Activated T-cell treated with anti-CD3 and anti-CD28 coated beads for 48 hours (primary cell): Measurements from ENCODE around the gene SLC6A11.

Experiments used
- DNase-seq: peaks from one replicate; pipeline ENCODE4 v3.0.0-alpha.2; 2020; ENCODE audit warnings: low read depth

Gene SLC6A11

DNA sequence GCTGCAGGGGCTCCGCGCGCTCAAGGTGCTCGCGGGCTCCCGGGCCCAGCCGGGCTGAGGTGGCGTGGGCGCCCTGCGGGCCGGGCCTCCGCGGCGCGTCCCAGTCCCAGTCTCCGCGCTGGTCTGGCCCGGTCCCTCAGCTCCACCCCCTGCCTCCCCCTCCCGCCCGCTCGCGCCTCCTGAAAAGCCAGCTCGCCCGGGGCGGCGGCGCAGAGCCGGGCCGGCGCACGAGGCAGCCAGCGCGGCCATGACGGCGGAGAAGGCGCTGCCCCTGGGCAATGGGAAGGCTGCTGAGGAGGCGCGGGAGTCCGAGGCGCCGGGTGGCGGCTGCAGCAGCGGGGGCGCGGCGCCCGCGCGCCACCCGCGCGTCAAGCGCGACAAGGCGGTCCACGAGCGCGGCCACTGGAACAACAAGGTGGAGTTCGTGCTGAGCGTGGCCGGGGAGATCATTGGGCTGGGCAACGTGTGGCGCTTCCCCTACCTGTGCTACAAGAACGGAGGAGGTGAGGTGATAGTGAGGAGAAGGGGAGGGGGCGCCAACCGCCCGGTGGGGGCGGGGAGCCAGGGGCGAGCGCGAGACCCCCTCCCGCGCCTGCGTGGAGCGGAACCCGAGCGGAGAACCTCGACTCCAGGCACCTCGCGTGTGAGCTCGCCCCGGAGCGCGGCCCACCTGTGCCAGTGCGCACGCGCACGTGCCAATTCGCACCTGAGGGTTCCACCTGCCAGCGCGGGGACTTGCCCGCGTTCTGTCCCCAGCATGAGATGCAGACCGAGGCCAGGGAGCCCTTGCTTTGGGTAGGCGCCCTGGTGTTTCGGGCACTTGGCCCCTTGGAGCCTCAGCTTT, at the start of gene SLC6A11:
Gene SLC6A11, plus strand, starts transcription at position 210 of the 844 bp plus-strand sequence. Its CDS starts 38 bp downstream, at position 248.
- no peak for DNase-seq

DNA sequence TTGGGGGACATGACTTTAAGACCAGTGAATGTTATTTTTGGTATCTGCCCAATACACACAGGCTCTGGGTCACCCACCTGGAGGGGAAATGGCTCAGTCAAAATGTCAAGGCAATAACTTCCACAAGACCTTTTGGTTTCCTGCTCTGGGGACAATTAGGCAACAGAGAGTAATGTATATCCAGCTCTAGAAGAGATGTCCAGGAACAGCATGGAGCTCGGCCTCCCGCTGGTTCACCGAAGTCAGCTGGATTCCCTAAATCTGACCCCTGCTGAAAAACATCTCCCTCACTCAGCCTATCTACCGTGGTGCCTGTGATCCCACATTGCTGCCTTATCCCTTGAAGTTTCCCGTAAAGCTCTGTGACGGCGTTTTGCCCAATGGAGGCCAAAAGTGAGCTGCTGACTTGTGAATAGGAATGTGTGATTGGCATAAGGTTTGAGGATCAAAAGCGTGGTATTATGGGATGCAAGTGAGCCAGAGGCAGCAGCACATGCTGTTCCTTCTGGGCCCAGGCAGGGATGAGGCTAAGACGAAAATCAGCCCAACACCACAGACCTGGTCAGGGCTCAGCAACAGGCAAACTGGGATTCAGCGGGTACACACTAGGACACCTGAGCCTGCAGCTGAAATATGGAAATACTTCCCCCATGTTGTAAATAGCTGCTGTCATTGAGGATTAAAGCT, 47.2 kb upstream of the SLC6A11 start:
- DNase-seq = no peak

DNA sequence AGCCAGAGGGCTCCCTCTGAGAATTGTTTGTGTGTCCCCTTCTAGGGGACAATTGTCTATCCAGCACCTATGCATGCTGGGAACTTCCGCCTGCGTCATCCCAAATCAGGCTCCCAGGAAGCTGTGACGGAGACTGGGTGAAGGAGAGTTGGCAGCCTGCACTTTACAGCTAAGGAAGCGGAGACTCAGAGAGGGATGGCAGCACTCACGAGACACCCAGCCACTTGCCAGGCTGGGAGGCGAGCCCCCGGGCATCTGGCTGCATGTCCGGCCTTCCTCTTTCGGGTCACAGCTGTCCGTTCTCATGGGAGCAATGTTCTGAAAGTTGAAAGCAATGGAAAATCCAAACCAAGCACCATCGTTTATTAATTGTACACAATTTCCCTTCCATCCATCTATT, 45.5 kb upstream of the SLC6A11 start:
- DNase-seq = no peak

DNA sequence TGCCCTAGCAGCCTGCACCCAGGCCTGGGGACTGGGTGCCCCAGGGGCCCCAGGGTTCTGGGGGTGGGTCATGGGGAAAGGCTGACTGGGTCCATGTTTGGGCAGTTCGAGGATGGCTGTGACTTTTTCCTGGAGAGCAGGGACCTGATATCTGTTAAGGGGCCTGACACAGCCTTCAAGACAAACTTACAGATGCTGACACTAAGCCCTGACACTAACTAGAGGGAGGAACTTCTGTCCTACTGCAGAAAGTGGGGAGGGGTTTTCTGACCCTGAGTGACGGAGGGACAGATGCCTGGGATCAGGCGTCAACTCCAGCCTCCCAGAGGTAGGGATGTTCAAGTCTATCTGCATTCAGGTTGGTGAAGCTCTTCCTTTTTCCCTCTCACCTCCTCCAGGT, 45.0 kb upstream of the SLC6A11 start:
- no peak for DNase-seq

DNA sequence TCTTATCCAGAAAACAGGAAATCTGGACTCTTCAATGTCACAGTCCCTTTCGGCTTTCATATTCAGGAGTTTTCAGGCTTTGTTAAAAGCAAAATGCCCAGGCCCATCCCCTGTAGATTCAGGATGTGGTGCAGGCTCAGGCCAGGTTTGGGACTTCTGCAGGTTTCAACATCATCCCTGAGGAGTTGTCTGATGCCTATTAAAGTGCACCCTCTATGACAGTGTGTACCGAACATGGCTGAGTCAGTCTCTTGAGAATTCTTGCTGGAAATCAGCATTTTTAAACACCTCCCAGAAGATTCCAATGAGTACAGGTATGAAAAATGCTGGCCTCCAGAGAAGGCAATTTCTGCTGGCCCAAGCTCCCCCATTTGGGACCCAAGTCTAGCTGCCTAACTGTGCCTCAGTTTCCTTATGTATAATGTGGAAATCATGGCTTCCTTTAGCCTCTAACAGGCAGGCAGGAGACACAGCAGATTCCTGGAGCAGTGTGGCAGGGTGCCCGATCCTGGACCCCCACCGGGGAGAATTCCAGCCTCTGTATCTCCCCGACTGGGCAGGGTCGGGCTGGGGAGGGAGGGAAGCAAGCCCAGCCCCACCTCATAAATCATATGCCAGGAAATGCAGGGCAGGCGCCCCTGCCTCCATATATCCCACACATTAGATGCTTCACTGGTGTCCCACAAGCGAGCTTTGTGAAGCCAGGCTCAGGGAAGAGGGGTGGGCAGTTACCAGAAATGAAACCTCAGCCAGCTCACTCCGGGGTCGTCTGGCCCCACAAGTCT, 44.4 kb upstream of the SLC6A11 start:
- no peak for DNase-seq

DNA sequence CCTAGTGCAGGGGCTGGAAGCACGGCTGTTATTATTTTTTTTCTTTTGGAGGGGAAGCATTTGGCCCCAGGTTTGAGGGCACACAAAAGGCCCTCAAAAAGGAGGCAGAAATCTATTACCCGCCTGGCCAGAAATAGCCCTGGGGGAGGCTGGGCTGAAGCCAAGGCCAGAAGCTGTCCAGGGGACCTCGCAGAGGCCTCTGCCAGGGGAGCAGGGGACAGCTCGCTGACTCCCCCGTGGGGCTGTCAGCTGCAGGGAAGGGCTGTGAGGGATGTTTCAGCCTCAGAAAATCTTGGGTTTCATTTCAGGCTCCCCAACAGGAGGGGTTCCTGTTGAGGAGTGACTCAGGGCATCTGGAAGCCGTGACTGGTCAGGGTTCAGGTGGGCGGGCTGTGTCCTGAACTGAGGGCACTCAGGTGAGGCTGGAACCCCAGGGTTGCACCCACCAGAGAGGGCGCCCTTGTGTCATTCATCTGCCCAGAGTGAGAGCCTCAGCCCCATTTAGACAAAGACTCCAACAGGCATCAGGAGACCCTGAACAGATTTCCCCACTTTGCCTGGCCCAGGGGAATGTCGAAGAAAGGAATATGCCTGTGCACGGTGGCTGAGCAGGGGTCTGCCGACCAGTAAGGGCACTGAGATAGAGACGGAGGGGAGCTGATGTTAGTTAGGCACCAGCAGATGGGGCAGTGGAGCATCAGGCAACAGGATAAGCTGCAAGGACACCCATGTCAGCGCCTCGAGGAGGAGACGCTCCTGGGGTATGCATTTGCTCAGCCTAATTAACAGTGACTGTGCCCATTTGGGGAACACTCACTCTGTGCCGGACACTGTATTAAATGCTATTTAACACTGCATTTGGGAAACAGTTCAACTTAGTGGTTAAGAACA, 43.5 kb upstream of the SLC6A11 start:
- DNase-seq = no peak

DNA sequence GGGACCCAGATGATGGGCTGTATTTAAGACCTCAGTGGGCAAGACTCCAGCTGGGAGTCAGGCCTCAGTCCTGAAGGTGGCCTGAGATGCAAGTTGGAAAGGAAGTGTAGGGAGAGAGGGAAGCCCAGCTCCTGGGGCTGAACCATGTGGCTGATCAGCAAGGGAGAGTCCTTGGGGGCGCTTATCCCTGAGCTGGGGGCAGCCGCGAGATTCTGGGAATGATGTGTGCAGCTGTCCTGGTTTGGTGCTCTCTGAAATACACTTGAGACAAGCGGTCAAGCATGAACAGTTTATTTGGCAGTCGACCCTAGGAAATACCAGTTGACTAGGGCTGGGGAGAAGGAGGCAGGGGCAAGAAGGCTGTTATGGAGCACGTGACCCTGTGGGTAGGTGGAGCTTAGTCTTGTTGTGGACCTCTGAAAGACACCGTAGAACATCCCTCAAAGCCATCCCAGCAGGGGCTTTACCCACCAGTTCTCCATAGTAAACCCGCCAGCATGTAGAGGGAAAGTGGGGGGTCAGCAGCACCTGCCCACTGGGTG, 41.8 kb upstream of the SLC6A11 start:
- no peak for DNase-seq

DNA sequence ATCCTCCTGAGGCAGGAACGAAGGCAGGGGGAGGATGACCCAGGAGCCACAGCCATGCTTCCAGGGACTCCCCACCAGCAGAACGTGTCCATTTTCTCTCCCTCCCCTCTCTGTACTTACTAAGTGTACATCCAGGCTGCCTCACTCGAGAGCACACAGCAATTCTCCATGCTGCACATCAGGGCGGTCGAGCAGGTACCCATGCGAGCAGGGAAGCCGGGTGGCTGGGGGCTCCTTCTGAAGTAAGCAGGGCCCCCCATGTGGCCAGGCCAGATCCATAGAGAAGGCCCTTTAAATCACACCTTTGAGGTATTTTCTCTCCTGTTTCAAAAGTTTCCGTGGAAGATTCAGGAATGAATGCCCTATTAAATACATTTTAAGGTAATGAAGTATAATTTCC, 41.2 kb upstream of the SLC6A11 start:
- DNase-seq = no peak

DNA sequence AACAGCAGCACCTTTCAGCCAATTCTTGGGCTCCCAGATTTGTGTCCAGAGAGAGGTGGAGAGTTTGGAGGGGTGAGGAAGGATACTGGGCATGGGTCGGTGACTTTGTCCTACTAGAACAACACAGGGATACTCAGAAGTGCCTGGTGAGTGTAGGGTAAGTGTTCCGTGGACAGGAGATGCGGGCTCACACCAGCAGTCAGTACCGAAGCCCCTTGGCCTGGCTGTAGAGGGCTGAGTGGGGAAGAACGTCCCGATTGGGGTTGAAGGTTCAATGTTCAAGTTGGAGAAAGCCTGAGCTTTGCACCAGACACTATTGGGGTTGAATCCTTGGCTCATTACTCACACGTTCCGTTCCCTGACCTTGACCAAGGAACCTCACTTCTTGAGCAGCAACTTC, 40.8 kb upstream of the SLC6A11 start:
- DNase-seq = no peak

DNA sequence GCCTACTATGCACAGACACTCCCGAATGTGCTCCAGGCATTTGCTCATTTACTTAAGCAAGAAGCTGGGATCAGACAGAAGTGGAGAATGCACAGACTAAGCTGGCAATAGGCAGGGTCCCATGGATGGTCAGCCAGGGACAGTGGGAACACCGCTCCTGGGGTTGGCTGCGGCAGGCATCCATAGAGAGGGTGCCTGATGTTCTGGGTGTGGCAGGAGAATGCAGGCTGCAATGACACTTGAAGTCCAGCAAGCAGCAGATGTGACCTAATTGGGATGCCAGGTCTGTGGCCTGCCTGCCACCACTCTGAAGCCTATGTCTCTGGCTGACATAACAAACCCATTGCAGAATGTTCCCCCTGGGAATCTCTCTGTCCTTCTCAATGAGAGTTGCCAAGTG, 40.2 kb upstream of the SLC6A11 start:
- DNase-seq = no peak

DNA sequence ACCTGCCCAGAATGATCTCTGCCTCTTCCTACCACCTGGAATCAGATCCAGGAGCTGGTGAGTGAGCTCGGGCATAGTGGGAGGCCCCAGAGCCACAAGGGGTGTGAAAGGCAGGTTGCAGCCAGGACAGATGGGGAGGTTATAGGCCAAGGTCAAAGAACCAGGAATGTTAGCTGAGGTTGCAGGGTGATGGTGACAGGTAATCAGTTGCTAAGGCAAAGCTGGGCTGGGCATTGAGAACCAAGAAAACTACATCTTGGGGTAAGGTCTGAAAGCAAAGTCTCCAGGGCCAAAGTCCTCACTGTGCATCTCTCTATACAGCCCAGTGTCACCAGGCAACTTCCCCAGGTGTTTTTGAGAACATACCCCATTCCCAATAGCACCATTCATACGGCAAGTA, 38.4 kb upstream of the SLC6A11 start:
- DNase-seq = no peak

DNA sequence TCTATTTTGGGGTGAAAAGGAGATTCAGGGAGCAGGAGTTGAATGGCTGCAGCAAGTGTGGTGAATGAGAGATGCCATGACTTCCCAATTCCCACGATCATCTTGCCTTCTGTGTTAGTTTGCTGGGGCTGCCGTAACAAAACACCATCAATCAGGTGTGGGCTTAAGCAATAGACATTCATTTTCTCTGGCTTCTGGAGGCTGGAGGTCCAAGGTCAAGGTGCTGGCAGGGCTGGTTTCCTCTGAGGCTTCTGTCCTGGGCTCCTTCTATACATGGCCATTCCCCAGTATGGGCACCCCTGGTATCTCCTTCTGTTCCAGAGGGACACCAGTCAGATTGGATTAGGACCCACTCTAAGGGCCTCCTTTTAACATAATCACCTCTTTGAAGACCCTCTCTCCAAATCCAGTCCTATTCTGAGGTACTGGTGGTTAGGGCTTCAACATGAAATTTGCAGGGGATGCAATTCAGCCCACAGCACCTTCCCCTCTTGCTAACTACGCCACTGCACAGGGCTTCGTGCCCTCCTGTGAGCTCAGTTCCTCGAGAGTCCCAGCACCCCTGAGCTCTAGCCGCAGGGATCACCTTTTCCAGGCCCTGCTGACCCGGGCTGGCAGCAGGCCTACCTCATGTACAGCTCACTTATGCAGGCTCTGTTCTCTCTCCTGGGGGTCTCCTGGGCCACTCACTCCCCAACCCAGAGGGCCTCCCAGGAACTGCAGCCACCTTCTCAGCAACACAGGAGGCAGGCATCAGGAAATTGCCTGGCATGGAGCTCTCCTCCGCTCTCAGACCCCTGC, 37.3 kb upstream of the SLC6A11 start:
- no peak for DNase-seq

DNA sequence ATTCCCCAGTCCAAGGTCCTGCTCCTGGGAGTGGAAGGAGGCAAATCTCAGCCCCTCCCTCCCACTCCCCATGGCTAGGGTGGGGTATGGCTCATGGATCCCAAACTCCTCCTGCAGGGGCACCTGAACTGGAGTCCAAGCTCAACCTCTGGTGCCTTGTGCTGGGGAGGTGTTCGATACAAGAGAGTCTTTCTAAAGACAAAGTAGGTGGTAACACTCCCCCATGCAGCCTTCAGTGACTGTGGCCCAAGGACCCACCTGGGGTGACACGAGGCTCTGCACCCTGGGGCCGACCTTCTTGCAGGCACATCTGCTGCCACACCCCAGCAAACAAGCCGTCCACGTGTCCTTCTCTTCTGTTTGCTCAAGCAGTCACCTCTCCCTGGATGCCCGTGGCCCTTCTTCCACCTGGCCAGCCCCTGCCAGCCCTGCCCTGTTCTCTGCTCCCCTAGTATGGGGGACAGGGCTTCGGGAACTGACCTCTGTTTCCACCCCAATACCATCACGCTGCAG, 36.7 kb upstream of the SLC6A11 start:
- DNase-seq = no peak

DNA sequence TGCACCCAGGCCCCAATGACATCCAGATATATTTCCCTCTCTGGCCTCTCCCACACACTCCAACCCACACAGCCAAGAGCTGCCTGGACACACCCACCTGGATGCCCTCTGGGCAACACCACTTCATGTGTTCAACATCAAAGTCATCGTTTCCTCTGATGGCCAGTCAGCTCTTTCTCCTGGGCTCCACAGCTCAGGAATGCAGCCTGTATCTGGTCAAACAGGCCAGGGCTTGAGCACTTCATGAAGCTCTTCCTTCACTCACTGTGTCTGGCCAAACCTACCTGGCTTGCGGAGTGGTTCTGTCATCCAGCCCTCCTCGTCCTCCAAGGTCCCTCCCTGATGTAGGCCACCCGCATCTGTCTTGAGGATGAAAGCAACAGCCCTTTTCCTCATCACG, 35.8 kb upstream of the SLC6A11 start:
- no peak for DNase-seq

DNA sequence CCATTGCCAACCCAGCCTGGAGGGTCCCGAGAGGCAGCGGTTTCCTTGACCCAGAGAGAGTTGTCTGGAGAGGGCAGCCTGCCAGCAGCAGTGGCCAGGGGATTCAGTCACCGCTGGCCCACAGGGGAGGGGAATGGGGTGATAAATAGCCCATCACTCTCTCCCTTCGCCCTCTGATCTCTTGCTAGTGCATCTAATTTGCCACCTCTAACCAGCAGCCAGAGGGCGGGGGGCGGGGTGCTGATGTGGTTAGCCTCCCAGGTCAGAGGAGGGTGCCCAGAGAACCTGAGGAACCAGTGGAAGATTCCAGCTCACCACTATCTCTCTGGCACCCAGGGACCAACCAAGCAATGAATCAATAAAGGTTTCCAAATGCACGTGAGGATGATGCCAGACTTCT, 35.1 kb upstream of the SLC6A11 start:
- DNase-seq = no peak

DNA sequence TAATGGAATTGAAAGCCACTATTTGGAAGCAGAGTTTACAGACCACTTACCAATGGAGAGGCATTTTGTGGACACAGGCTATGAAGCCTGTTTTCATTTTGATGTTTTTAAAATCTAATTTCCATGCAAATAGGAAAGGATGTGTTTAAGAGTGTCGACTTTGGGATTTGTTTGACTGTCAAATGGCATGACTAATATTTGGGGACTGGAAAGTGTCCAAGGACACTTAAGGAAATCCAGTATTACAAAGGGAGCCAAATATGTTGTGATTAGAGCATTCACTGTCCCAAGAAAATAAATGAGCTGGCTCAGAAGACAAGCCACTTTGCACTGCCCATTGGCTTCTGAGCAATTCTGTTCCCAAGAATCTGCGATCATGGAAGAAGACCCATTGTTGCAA, 34.0 kb upstream of the SLC6A11 start:
- no peak for DNase-seq

DNA sequence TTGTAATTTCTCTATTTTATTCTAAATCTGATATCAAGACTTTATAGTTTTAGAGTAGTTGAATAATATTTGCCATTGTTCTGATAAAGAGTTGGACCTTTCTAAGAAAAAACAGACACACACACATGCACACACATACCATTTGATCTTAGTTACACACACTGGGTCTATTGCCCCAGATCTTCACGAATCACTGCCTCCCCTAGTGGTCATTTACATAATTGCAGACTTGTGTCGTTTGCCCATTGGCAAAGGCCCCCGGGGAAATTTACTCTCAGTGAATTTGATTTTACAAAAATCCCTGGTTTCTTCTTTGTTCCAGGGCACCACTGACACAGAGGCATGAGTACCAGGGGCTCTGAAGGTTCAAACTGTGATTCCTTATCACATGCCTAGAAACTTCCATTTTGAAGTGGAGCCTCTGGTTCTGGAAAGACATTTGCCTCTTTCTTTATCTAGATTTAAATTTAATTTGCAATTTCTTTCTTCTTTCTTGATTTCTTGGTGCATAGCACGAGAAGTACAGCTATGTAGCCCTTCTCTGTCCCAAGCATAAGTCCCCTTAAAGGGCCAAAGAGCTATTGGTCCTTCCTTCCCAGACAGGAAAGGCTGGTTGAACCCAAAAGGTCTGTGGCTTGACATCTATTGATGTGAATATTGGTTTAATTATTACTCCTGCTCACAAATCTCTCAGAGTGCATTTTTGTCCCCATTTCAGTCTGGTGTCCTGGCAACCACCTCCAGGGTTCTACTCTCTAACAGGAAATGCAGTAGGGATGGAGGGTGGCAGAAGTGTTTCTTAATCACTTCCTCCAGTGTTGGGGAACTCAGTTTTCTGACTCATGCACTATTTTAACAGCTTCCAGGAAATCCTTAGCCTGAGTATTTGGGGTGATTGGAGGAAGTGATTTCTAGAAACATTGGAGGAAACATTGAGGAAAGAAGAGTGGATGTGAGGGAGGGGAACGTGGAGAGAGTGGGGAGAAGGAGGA, 32.4 kb upstream of the SLC6A11 start:
- DNase-seq = no peak

DNA sequence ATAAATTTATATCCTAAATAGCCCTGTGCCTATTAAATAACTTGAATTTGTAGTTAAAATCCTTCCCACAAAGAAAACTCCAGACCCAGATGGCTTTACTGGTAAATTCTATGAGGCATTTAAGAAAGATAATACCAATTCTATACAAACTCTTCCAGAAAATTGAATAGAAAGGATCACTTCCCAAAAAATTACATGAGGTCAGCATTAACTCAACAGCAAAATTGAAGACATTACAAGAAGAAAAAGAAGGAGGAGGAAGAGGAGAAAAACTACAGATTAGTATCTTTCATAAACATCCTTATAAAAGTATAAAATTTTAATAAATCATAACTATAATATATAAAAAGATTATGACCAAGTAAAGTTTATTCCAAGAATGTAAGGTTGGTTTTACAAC, 29.4 kb upstream of the SLC6A11 start:
- no peak for DNase-seq

DNA sequence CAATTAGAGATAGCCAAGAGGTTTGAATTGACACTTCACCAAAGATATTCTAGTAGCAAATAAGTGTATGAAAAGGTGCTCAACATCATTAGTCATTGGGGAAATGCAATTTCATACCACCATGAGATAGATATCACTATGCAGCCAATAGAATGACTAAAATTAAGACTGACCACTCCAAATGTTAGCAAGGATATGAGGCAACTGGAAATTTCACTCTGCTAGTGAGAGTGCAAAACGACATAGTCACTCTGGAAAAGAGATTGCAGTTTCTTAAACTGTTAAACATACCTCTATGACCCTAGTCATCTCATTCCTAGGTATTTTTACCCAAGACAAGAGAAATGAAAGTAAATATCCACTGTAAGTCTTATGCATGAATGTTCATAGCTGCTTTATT, 27.6 kb upstream of the SLC6A11 start:
- DNase-seq = no peak
